ENCODE data around the gene NPNT.

DNA sequence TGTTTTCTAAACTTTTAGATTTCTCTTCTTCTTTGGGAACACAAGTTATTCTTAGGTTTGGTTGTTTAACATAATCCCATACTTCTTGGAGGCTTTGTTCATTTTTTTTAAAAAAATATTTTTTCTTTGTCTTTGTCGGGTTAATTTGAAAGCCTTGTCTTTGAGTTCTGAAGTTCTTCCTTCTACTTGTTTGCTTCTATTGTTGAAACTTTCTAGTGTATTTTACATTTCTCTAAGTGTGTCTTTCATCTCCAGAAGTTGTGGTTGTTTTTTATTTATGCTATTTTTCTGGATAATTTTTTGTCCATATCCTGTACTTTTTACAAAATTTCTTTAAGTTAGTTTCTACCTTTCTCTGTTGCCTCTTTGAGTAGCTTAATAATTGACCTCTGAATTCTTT, 116.1 kb downstream of the NPNT start:
- TF ChIP-seq, protein P1, sequence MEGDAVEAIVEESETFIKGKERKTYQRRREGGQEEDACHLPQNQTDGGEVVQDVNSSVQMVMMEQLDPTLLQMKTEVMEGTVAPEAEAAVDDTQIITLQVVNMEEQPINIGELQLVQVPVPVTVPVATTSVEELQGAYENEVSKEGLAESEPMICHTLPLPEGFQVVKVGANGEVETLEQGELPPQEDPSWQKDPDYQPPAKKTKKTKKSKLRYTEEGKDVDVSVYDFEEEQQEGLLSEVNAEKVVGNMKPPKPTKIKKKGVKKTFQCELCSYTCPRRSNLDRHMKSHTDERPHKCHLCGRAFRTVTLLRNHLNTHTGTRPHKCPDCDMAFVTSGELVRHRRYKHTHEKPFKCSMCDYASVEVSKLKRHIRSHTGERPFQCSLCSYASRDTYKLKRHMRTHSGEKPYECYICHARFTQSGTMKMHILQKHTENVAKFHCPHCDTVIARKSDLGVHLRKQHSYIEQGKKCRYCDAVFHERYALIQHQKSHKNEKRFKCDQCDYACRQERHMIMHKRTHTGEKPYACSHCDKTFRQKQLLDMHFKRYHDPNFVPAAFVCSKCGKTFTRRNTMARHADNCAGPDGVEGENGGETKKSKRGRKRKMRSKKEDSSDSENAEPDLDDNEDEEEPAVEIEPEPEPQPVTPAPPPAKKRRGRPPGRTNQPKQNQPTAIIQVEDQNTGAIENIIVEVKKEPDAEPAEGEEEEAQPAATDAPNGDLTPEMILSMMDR (conservative IDR thresholded peaks at IDR 0.05), result no peak
- no peak for TF ChIP-seq EZH2 (IDR thresholded peaks at IDR 0.05; ENCODE audit: low read depth)
